Esophagus muscularis mucosa (tissue), 3 donors: ENCODE results near the gene MRPL10.

Source experiments
- CTCF ChIP-seq, 3 experiments: fragments of 200-600 bp in 2 of 3; fragments of 450-650 bp in 1 of 3; sonication (generic) in 2 of 3; IDR thresholded peaks; one replicate each; pipeline ENCODE4 v1.5.1; 2017 to 2019; ENCODE audit warnings: antibody characterized with exemption in 3 of 3, mild to moderate bottlenecking in 2 of 3, moderate library complexity in 1 of 3
- POLR2A ChIP-seq: fragments of 450-650 bp; IDR thresholded peaks from one replicate; pipeline ENCODE4 v1.6.1; 2017; ENCODE audit warnings: antibody characterized with exemption, moderate library complexity, mild to moderate bottlenecking, low read depth
- POLR2AphosphoS5 ChIP-seq, 2 donors: sonication (generic); formaldehyde crosslinking; IDR thresholded peaks; one replicate each; pipeline ENCODE4 v1.6.1; 2017; ENCODE audit warnings: antibody characterized with exemption in 2 of 2

DNA sequence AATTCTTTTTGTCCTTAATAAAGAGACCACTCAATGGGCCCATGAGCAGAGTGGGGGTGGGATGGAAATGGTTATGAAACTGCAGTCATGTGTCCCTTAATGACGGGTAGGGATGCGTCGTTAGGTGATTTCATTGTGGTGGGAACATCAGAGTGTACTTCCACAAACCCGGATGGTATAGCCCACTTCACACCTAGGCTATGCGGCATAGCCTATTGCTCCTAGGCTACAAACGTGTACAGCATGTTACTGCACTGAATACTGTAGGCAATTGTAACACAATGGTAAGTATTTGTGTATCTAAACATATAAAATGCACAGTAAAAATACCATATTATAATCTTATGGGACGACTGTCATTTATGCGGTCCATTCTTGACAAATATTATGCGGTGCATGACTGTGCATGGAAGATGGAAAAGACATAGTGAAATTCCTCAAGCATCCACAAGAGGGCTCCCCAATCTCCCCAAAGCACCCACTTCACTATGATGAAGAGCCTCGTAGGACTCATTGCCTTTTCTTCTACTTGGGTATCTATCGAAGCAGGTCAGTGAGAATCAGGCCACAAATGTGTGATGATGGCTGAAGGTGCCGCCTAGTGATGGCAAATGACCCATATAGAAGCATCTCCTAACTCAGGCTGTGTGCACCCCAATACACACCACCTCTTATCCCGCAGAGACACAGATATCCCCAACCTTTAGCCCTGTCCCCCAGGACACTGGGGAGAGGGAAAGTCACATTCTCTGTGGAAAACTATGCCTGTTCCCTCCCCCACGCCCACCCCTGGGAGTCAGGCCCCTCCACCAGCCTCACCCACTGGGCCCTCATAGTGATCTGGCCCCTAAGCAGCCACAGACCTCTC is 54.8 kb downstream of the MRPL10 start:
- TF ChIP-seq POLR2A (no peak), POLR2AphosphoS5 (IDR thresholded peaks at IDR 0.05) (no peak), CTCF (IDR thresholded peaks at IDR 0.05) (peak; percentile 48 to 71 (median 51))
